ENCODE results near the gene TIE1. TPM values are rescaled to one million over a fixed set of nuclear protein-coding genes. Genes with fewer than 3 reads are reported as not detected.

The TIE1 gene
- total RNA-seq, 1 experiment from 2014 or later: not detected

GRCh38 chr1:43305926-43306687 lies 5.3 kb downstream of the TIE1 start:
- intact Hi-C loops (cut with micrococcal nuclease; ENCODE audit: unreplicated experiment): no loop called here
- CTCF ChIA-PET: no interaction called here
- no TSS peak for BruUV-seq (replicated peaks)
- DNase-seq (ENCODE audit: low spot score): no peak
- H3K36me3 ChIP-seq (ENCODE audit: insufficient read depth, low read length, poor library complexity, severe bottlenecking): no peaks in the 10 kb centered on the region
- no peaks in the 10 kb centered on the region for H3K9me3 ChIP-seq (ENCODE audit: low read depth, low read length, poor library complexity, severe bottlenecking)
- no peak overlapping the region for H3K4me3 ChIP-seq (ENCODE audit: low read depth, low read length, poor library complexity, severe bottlenecking)
- H3K4me1 ChIP-seq (ENCODE audit: insufficient read depth, low read length, poor library complexity, severe bottlenecking): no peaks in the 10 kb centered on the region
- no peaks in the 10 kb centered on the region for H3K27me3 ChIP-seq (replicated peaks; ENCODE audit: insufficient read depth, low read depth, low read length, poor library complexity)
- TF ChIP-seq EZH2 (IDR thresholded peaks at IDR 0.05; ENCODE audit: borderline replicate concordance, low read depth, low read length, poor library complexity, severe bottlenecking): no peak
- TF ChIP-seq, protein P1, sequence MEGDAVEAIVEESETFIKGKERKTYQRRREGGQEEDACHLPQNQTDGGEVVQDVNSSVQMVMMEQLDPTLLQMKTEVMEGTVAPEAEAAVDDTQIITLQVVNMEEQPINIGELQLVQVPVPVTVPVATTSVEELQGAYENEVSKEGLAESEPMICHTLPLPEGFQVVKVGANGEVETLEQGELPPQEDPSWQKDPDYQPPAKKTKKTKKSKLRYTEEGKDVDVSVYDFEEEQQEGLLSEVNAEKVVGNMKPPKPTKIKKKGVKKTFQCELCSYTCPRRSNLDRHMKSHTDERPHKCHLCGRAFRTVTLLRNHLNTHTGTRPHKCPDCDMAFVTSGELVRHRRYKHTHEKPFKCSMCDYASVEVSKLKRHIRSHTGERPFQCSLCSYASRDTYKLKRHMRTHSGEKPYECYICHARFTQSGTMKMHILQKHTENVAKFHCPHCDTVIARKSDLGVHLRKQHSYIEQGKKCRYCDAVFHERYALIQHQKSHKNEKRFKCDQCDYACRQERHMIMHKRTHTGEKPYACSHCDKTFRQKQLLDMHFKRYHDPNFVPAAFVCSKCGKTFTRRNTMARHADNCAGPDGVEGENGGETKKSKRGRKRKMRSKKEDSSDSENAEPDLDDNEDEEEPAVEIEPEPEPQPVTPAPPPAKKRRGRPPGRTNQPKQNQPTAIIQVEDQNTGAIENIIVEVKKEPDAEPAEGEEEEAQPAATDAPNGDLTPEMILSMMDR (conservative IDR thresholded peaks at IDR 0.05; ENCODE audit: low read depth, low read length): no peak
- H3K27ac ChIP-seq (ENCODE audit: low read depth, low read length, poor library complexity, severe bottlenecking): no peak overlapping the region
- POLR2A ChIA-PET (ENCODE audit: low non-redundant PET): no interaction called here

GRCh38 chr1:43306688-43307457 lies 6.1 kb downstream of the TIE1 start:
- TF ChIP-seq, protein P1 (conservative IDR thresholded peaks at IDR 0.05; ENCODE audit: low read depth, low read length): no peak
- TF ChIP-seq EZH2 (IDR thresholded peaks at IDR 0.05; ENCODE audit: borderline replicate concordance, low read depth, low read length, poor library complexity, severe bottlenecking): no peak
- no peaks in the 10 kb centered on the region for H3K36me3 ChIP-seq (ENCODE audit: insufficient read depth, low read length, poor library complexity, severe bottlenecking)
- no peak overlapping the region for H3K4me3 ChIP-seq (ENCODE audit: low read depth, low read length, poor library complexity, severe bottlenecking)
- H3K4me1 ChIP-seq (ENCODE audit: insufficient read depth, low read length, poor library complexity, severe bottlenecking): no peaks in the 10 kb centered on the region
- H3K27me3 ChIP-seq (replicated peaks; ENCODE audit: insufficient read depth, low read depth, low read length, poor library complexity): no peaks in the 10 kb centered on the region
- H3K27ac ChIP-seq (ENCODE audit: low read depth, low read length, poor library complexity, severe bottlenecking): no peak overlapping the region
- ChIA-PET CTCF (no interaction called here), POLR2A (ENCODE audit: low non-redundant PET) (no interaction called here)
- BruUV-seq (replicated peaks): no TSS peak
- intact Hi-C loops (cut with micrococcal nuclease; ENCODE audit: unreplicated experiment): no loop called here
- no peak for DNase-seq (ENCODE audit: low spot score)
- no peaks in the 10 kb centered on the region for H3K9me3 ChIP-seq (ENCODE audit: low read depth, low read length, poor library complexity, severe bottlenecking)

- no TSS peak for BruUV-seq (replicated peaks)
- no peaks in the 10 kb centered on the region for H3K4me1 ChIP-seq (ENCODE audit: insufficient read depth, low read length, poor library complexity, severe bottlenecking)
- POLR2A ChIA-PET (ENCODE audit: low non-redundant PET): no interaction called here
- H3K4me3 ChIP-seq (ENCODE audit: low read depth, low read length, poor library complexity, severe bottlenecking): no peak overlapping the region
- no peaks in the 10 kb centered on the region for H3K9me3 ChIP-seq (ENCODE audit: low read depth, low read length, poor library complexity, severe bottlenecking)
- no peak overlapping the region for H3K27ac ChIP-seq (ENCODE audit: low read depth, low read length, poor library complexity, severe bottlenecking)
- H3K36me3 ChIP-seq (ENCODE audit: insufficient read depth, low read length, poor library complexity, severe bottlenecking): no peaks in the 10 kb centered on the region
- TF ChIP-seq, protein P1 (conservative IDR thresholded peaks at IDR 0.05; ENCODE audit: low read depth, low read length): no peak
- TF ChIP-seq EZH2 (IDR thresholded peaks at IDR 0.05; ENCODE audit: borderline replicate concordance, low read depth, low read length, poor library complexity, severe bottlenecking): no peak
- intact Hi-C loops (cut with micrococcal nuclease; ENCODE audit: unreplicated experiment): no loop called here
- H3K27me3 ChIP-seq (replicated peaks; ENCODE audit: insufficient read depth, low read depth, low read length, poor library complexity): no peaks in the 10 kb centered on the region
- DNase-seq (ENCODE audit: low spot score): no peak
- CTCF ChIA-PET: no interaction called here
Measured at GRCh38 chr1:43307458-43308158, 6.8 kb downstream of the TIE1 start.
